Loucy (cell line): Measurements from ENCODE around the gene MEPCE.

Source experiments
- EZH2phosphoT487 ChIP-seq: fragments of 200-600 bp; IDR thresholded peaks from 2 replicates; pipeline ENCODE4 v1.6.1; 2018; ENCODE audit warnings: antibody characterized with exemption, mild to moderate bottlenecking, moderate library complexity, borderline replicate concordance
- TF ChIP-seq, protein P1 (sequence below): fragments of 200-600 bp; sonication (generic); conservative IDR thresholded peaks from 2 replicates; pipeline ENCODE4 v1.5.1; 2014; ENCODE audit warnings: mild to moderate bottlenecking, antibody characterized with exemption, low read length

DNA sequence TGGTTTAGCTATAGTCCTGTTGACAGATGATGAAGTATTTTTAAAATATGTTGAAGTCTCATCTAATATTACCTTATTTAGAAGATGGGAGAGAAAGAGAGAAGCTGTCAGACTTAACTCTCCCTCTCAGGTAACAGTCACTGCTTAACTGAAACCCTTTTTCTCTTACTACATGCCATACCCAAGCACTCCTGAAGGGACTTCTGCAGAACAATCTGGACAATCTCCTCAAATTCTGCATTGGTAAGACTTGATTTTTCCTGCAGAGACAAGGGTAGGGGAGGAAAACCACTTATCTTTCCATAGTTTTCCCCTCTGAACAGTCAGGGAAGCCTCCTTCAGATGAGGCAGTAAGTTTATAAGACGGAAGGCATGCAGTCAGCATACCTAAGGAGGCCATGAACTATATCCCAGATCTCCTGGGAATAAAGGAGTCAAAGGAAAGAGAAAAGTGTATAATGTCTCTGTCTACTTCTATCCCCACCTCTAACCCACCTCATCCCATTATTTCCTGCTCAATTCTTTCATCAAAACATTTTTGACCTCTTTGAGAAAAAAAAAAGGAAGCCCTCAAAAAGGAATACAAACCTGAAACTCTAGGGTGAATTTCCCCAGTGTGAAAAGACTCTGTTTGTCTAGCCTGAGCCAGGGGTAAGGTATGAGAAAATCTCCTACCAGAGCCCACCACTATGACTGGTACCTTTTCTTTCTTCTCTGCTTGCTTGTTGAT, 10.5 kb upstream of the MEPCE start:
- TF ChIP-seq, protein P1, sequence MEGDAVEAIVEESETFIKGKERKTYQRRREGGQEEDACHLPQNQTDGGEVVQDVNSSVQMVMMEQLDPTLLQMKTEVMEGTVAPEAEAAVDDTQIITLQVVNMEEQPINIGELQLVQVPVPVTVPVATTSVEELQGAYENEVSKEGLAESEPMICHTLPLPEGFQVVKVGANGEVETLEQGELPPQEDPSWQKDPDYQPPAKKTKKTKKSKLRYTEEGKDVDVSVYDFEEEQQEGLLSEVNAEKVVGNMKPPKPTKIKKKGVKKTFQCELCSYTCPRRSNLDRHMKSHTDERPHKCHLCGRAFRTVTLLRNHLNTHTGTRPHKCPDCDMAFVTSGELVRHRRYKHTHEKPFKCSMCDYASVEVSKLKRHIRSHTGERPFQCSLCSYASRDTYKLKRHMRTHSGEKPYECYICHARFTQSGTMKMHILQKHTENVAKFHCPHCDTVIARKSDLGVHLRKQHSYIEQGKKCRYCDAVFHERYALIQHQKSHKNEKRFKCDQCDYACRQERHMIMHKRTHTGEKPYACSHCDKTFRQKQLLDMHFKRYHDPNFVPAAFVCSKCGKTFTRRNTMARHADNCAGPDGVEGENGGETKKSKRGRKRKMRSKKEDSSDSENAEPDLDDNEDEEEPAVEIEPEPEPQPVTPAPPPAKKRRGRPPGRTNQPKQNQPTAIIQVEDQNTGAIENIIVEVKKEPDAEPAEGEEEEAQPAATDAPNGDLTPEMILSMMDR: no peak
- no peak for TF ChIP-seq EZH2phosphoT487
